HepG2 (cell line): ENCODE measurements around the gene SRSF3. TPM values are rescaled to one million over a fixed set of nuclear protein-coding genes. Genes with fewer than 3 reads are reported as not detected.

Experiments used
- BRCA1 ChIP-seq: sonication (generic); formaldehyde crosslinking; IDR thresholded peaks from 2 replicates; pipeline ENCODE4 v1.4.0; 2020; ENCODE audit warnings: missing genetic modification reagents
- CREB1 ChIP-seq, 2 experiments: fragments of 450-650 bp in 1 of 2; IDR thresholded peaks; 2 replicates each; pipeline ENCODE4 v1.6.1; 2016 to 2017; ENCODE audit warnings: control low read depth in 1 of 2, mild to moderate bottlenecking in 1 of 2, missing compliant biosample characterization in 1 of 2, missing genetic modification characterization in 1 of 2
- DPF2 ChIP-seq: sonication (generic); formaldehyde crosslinking; IDR thresholded peaks from 2 replicates; pipeline ENCODE4 v1.4.0; 2020; ENCODE audit warnings: mild to moderate bottlenecking, low read depth, missing genetic modification reagents, borderline replicate concordance
- NFKBIZ ChIP-seq: IDR thresholded peaks from 2 replicates; pipeline ENCODE4 v1.6.1; 2018; ENCODE audit warnings: missing genetic modification reagents, missing compliant biosample characterization
- NR1H2 ChIP-seq: sonication (generic); formaldehyde crosslinking; IDR thresholded peaks from 2 replicates; pipeline ENCODE4 v1.8.1; 2022; ENCODE audit warnings: low read depth, missing genetic modification reagents, borderline replicate concordance
- SAFB2 ChIP-seq: sonication (generic); formaldehyde crosslinking; IDR thresholded peaks from 2 replicates; pipeline ENCODE4 v1.5.1; 2020; ENCODE audit warnings: missing genetic modification reagents, low read depth, mild to moderate bottlenecking, borderline replicate concordance
- SMAD3 ChIP-seq: sonication (generic); formaldehyde crosslinking; IDR thresholded peaks from 2 replicates; pipeline ENCODE4 v1.4.0; 2020; ENCODE audit warnings: missing genetic modification reagents
- SPEN ChIP-seq: sonication (generic); formaldehyde crosslinking; IDR thresholded peaks from 2 replicates; pipeline ENCODE4 v1.5.1; 2020; ENCODE audit warnings: low read depth, mild to moderate bottlenecking, missing genetic modification reagents
- ZMYM2 ChIP-seq: sonication (generic); formaldehyde crosslinking; IDR thresholded peaks from 2 replicates; pipeline ENCODE4 v1.8.0; 2022; ENCODE audit warnings: mild to moderate bottlenecking, missing genetic modification reagents
- ZNF432 ChIP-seq: sonication (generic); formaldehyde crosslinking; IDR thresholded peaks from 2 replicates; pipeline ENCODE4 v1.5.0; 2020; ENCODE audit warnings: missing genetic modification reagents, mild to moderate bottlenecking, borderline replicate concordance
- ZNF766 ChIP-seq: sonication (generic); formaldehyde crosslinking; IDR thresholded peaks from 2 replicates; pipeline ENCODE4 v1.5.0; 2020; ENCODE audit warnings: missing genetic modification reagents, borderline replicate concordance
- polyA plus RNA-seq, 8 experiments: library from polyadenylated mRNA; depleted of rRNA in 3 of 8; stranded (reverse) in 7 of 8; unstranded in 1 of 8; fragments of >200 nt; fragmentation: Illumina TruSeq in 4 of 8; extraction: Trizol in 4 of 8; gene quantifications; 2 replicates each; pipeline versions ENCODE4 v1.2.1 to v1.2.3, GENCODE V29; 2011 to 2016; ENCODE audit warnings: low read depth in 4 of 8, missing spikeins in 1 of 8, mixed read lengths in 1 of 8; ENCODE audit not compliant: insufficient read depth in 1 of 8
- total RNA-seq, 5 experiments: library from RNA; depleted of rRNA; stranded (reverse); fragments of >200 nt; fragmentation: Illumina TruSeq; extraction: Trizol; gene quantifications; 2 replicates each; pipeline ENCODE4 v1.2.3, GENCODE V29; 2016; ENCODE audit warnings: low read depth in 1 of 5
- TF ChIP-seq, protein P1 (sequence below): sonication (generic); formaldehyde crosslinking; IDR thresholded peaks from 2 replicates; pipeline ENCODE4 v1.5.0; 2020; ENCODE audit warnings: mild to moderate bottlenecking, missing genetic modification reagents
- TF ChIP-seq, protein P2 (sequence below): conservative IDR thresholded peaks from 2 replicates; pipeline ENCODE4 v1.6.1; 2018; ENCODE audit warnings: missing genetic modification reagents
- TF ChIP-seq, protein P3 (sequence below): IDR thresholded peaks from 2 replicates; pipeline ENCODE4 v1.6.1; 2016; ENCODE audit warnings: mild to moderate bottlenecking, missing biosample characterization, missing genetic modification reagents
- TF ChIP-seq, protein P4 (sequence below), 2 experiments: sonication (generic) in 1 of 2; formaldehyde crosslinking in 1 of 2; IDR thresholded peaks; 2 replicates each; pipeline versions ENCODE4 v1.6.1 to v1.9.0; 2014 to 2022; ENCODE audit warnings: antibody characterized with exemption in 1 of 2, borderline replicate concordance in 1 of 2, inconsistent platforms in 1 of 2, low read depth in 1 of 2, missing genetic modification reagents in 1 of 2
- TF ChIP-seq, protein P5 (sequence below): IDR thresholded peaks from 2 replicates; pipeline ENCODE4 v1.6.1; 2016; ENCODE audit warnings: missing compliant biosample characterization, missing genetic modification reagents, borderline replicate concordance

Gene SRSF3
- total and polyA plus RNA-seq, 2 of the 13 experiments (the other 11 are each of a cell fraction or from before 2014, with no cell fraction given), result 206 to 684 TPM

DNA sequence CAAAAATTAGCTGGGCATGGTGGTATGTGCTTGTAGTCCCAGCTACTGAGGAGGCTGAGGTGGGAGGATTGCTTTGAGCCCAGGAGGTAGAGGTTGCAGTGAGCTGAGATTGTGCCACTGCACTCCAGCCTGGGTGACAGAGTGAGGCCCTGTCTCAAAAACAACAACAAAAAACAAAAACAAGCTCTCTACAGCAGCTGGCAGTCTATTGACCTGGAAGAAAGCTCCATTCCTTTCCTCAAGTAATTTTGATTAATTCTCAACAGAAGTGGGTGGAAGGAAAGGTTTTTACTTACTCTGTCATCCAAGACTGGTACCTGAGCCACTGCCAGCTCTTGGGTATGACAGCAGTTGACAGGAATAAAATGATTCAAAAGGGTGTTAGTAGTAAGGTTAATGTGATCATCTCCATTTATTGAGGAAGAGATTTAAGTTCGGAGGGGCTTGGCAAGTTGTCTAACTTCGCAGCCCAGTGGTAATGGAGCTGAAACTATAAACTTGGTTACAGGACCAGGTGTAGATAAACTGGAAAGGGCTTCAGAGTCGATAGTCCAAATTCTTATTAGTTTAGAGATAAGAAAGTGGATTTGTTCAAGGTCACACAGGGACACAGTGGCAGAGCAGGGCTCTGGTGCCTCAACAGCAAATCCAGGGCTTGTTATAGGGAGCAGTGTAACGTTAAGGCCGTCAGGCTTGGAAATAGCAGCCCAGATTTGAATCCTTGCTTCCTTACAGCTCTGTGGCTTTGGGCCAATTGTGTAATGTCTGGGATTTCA, 14.8 kb downstream of the SRSF3 start (continued):
- TF ChIP-seq, protein P1, sequence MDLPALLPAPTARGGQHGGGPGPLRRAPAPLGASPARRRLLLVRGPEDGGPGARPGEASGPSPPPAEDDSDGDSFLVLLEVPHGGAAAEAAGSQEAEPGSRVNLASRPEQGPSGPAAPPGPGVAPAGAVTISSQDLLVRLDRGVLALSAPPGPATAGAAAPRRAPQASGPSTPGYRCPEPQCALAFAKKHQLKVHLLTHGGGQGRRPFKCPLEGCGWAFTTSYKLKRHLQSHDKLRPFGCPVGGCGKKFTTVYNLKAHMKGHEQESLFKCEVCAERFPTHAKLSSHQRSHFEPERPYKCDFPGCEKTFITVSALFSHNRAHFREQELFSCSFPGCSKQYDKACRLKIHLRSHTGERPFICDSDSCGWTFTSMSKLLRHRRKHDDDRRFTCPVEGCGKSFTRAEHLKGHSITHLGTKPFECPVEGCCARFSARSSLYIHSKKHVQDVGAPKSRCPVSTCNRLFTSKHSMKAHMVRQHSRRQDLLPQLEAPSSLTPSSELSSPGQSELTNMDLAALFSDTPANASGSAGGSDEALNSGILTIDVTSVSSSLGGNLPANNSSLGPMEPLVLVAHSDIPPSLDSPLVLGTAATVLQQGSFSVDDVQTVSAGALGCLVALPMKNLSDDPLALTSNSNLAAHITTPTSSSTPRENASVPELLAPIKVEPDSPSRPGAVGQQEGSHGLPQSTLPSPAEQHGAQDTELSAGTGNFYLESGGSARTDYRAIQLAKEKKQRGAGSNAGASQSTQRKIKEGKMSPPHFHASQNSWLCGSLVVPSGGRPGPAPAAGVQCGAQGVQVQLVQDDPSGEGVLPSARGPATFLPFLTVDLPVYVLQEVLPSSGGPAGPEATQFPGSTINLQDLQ (CRISPR knock-in tag), result no peak
- TF ChIP-seq ZNF766, result peak; percentile 81
- TF ChIP-seq CREB1 (IDR thresholded peaks at IDR 0.05), result no peak
- TF ChIP-seq CREB1 (CRISPR knock-in tag; IDR thresholded peaks at IDR 0.05), result peak; percentile 57
- TF ChIP-seq, protein P2, sequence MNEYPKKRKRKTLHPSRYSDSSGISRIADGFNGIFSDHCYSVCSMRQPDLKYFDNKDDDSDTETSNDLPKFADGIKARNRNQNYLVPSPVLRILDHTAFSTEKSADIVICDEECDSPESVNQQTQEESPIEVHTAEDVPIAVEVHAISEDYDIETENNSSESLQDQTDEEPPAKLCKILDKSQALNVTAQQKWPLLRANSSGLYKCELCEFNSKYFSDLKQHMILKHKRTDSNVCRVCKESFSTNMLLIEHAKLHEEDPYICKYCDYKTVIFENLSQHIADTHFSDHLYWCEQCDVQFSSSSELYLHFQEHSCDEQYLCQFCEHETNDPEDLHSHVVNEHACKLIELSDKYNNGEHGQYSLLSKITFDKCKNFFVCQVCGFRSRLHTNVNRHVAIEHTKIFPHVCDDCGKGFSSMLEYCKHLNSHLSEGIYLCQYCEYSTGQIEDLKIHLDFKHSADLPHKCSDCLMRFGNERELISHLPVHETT (CRISPR knock-in tag), result no peak
- TF ChIP-seq DPF2 (CRISPR knock-in tag), result peak; percentile 40; the same call in 1 of the 2 replicates
- TF ChIP-seq BRCA1 (CRISPR knock-in tag), result 0 out of 2 replicates have a peak, but pooled peaks have one; percentile 53
- TF ChIP-seq SPEN (CRISPR knock-in tag), result no peak
- TF ChIP-seq, protein P3, sequence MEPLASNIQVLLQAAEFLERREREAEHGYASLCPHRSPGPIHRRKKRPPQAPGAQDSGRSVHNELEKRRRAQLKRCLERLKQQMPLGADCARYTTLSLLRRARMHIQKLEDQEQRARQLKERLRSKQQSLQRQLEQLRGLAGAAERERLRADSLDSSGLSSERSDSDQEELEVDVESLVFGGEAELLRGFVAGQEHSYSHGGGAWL (CRISPR knock-in tag), result no peak
- 0 out of 2 replicates have a peak, but pooled peaks have one; percentile 34 for TF ChIP-seq SMAD3 (CRISPR knock-in tag)
- TF ChIP-seq SAFB2 (CRISPR knock-in tag), result no peak
- TF ChIP-seq, protein P4, sequence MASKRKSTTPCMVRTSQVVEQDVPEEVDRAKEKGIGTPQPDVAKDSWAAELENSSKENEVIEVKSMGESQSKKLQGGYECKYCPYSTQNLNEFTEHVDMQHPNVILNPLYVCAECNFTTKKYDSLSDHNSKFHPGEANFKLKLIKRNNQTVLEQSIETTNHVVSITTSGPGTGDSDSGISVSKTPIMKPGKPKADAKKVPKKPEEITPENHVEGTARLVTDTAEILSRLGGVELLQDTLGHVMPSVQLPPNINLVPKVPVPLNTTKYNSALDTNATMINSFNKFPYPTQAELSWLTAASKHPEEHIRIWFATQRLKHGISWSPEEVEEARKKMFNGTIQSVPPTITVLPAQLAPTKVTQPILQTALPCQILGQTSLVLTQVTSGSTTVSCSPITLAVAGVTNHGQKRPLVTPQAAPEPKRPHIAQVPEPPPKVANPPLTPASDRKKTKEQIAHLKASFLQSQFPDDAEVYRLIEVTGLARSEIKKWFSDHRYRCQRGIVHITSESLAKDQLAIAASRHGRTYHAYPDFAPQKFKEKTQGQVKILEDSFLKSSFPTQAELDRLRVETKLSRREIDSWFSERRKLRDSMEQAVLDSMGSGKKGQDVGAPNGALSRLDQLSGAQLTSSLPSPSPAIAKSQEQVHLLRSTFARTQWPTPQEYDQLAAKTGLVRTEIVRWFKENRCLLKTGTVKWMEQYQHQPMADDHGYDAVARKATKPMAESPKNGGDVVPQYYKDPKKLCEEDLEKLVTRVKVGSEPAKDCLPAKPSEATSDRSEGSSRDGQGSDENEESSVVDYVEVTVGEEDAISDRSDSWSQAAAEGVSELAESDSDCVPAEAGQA (IDR thresholded peaks at IDR 0.05; ENCODE audit: low read depth), result no peak
- TF ChIP-seq, protein P4 (CRISPR knock-in tag; IDR thresholded peaks at IDR 0.05; ENCODE audit: borderline replicate concordance), result no peak
- TF ChIP-seq, protein P5, sequence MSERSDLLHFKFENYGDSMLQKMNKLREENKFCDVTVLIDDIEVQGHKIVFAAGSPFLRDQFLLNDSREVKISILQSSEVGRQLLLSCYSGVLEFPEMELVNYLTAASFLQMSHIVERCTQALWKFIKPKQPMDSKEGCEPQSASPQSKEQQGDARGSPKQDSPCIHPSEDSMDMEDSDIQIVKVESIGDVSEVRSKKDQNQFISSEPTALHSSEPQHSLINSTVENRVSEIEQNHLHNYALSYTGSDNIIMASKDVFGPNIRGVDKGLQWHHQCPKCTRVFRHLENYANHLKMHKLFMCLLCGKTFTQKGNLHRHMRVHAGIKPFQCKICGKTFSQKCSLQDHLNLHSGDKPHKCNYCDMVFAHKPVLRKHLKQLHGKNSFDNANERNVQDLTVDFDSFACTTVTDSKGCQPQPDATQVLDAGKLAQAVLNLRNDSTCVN (CRISPR knock-in tag), result no peak
- TF ChIP-seq NFKBIZ (CRISPR knock-in tag), result no peak
- no peak for TF ChIP-seq ZNF432 (CRISPR knock-in tag)
- no peak for TF ChIP-seq ZMYM2 (CRISPR knock-in tag)
- TF ChIP-seq NR1H2 (CRISPR knock-in tag), result no peak
